ENCODE results near the gene KLF3. TPM values are rescaled to one million over a fixed set of nuclear protein-coding genes. Genes with fewer than 3 reads are reported as not detected.
A peak's percentile ranks its signal among the peaks of the same experiment; 100 is the strongest.

KLF3 gene
- total and polyA plus RNA-seq, 4 donors: 14.7 to 53.6 (median 39.2) TPM

DNA sequence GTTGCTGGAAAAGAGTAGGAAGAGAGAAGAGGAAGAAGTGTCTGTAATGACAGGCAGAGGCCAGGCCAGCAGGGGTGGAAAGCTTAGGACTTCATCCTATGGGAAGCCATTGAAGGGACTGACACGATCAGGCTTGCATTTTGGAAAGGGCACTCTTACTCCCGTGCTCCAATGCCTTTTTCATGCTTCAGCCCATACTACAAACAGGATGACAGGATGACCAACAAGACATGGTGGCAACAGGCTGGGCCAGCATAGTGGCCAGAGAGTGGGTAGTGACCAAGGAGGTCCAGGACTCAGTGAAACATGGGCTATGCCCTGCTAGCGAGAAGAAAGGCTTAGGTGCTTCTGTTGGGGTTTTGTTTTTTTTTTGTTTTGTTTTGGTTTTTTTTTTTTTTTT, 2.6 kb upstream of the KLF3 start:
- no peaks in the 10 kb centered on the region for H3K27me3 ChIP-seq (ENCODE audit: control insufficient read depth in 3 of 3, insufficient read depth in 3 of 3, low read length in 2 of 3)
- 92 to 95% methylated on average over 3 of the region's 3 CpGs for WGBS, 2 donors
- TF ChIP-seq, protein P1, sequence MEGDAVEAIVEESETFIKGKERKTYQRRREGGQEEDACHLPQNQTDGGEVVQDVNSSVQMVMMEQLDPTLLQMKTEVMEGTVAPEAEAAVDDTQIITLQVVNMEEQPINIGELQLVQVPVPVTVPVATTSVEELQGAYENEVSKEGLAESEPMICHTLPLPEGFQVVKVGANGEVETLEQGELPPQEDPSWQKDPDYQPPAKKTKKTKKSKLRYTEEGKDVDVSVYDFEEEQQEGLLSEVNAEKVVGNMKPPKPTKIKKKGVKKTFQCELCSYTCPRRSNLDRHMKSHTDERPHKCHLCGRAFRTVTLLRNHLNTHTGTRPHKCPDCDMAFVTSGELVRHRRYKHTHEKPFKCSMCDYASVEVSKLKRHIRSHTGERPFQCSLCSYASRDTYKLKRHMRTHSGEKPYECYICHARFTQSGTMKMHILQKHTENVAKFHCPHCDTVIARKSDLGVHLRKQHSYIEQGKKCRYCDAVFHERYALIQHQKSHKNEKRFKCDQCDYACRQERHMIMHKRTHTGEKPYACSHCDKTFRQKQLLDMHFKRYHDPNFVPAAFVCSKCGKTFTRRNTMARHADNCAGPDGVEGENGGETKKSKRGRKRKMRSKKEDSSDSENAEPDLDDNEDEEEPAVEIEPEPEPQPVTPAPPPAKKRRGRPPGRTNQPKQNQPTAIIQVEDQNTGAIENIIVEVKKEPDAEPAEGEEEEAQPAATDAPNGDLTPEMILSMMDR (IDR thresholded peaks at IDR 0.05; ENCODE audit: control extremely low read depth, extremely low read depth): no peak
- H3K9me3 ChIP-seq (ENCODE audit: control insufficient read depth in 4 of 4, insufficient read depth in 3 of 4, low read length in 3 of 4): no peaks in the 10 kb centered on the region
- H3K27ac ChIP-seq (ENCODE audit: low read depth in 1 of 2, low read length in 1 of 2): no peak overlapping the region
- DNase-seq (no peak), ATAC-seq (ENCODE audit: insufficient read depth, low FRiP score) (no peak)
- H3K9ac ChIP-seq (ENCODE audit: insufficient read depth in 1 of 2, low read length in 2 of 2): no peak overlapping the region
- peaks cover 0 to 25% (median under 1%) of the 10 kb centered on the region in 5 donors for H3K4me1 ChIP-seq (ENCODE audit: control insufficient read depth in 5 of 5, insufficient read depth in 5 of 5, low read length in 5 of 5)
- no peaks in the 10 kb centered on the region for H3K36me3 ChIP-seq (ENCODE audit: control insufficient read depth in 4 of 4, insufficient read depth in 4 of 4, low read length in 4 of 4)
- no peak overlapping the region for H3K4me3 ChIP-seq

DNA sequence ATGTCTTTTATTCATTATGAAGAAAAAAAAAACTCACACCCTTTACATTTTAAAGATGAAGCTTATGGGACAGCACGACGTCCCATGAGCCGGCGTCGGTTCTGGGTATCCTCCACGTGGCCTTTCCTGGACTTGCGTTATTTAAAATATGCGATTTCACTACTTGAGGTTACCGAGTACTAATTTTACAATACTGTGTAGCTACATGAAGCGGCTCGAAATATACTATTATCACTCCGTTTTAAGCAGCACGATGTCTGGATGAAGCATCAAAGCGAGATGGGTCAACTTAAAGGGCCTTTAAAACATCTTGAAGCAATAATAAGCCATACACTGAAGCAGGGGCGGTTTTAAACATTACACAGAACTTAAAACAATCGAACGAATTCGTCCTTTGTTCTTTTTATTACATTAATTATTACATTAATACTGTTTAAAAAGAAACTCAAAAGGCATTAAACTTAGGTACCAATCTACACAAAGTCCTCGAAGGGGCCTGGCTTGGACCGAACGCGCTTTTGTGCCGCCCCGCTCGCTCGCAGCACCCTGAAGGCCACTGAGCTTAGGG, 1.4 kb upstream of the KLF3 start:
- DNase-seq (peak in 2 of 3 donors; percentile 64 to 77), ATAC-seq (ENCODE audit: insufficient read depth, low FRiP score) (no peak)
- TF ChIP-seq, protein P1 (IDR thresholded peaks at IDR 0.05; ENCODE audit: control extremely low read depth, extremely low read depth): no peak
- Histone ChIP-seq H3K9me3 (ENCODE audit: control insufficient read depth in 4 of 4, insufficient read depth in 3 of 4, low read length in 3 of 4) (no peaks in the 10 kb centered on the region), H3K27me3 (ENCODE audit: control insufficient read depth in 3 of 3, insufficient read depth in 3 of 3, low read length in 2 of 3) (no peaks in the 10 kb centered on the region), H3K9ac (ENCODE audit: insufficient read depth in 1 of 2, low read length in 2 of 2) (peak overlapping the region; percentile 58 to 90), H3K4me3 (peak overlapping the region; percentile 42), H3K36me3 (ENCODE audit: control insufficient read depth in 4 of 4, insufficient read depth in 4 of 4, low read length in 4 of 4) (no peaks in the 10 kb centered on the region), H3K27ac (ENCODE audit: low read depth in 1 of 2, low read length in 1 of 2) (peak overlapping the region; percentile 98 to 100), H3K4me1 (ENCODE audit: control insufficient read depth in 5 of 5, insufficient read depth in 5 of 5, low read length in 5 of 5) (peaks cover 0 to 37% (median 11%) of the 10 kb centered on the region in 5 donors)
- 31 to 33% methylated on average over 26 of the region's 26 CpGs for WGBS, 2 donors

DNA sequence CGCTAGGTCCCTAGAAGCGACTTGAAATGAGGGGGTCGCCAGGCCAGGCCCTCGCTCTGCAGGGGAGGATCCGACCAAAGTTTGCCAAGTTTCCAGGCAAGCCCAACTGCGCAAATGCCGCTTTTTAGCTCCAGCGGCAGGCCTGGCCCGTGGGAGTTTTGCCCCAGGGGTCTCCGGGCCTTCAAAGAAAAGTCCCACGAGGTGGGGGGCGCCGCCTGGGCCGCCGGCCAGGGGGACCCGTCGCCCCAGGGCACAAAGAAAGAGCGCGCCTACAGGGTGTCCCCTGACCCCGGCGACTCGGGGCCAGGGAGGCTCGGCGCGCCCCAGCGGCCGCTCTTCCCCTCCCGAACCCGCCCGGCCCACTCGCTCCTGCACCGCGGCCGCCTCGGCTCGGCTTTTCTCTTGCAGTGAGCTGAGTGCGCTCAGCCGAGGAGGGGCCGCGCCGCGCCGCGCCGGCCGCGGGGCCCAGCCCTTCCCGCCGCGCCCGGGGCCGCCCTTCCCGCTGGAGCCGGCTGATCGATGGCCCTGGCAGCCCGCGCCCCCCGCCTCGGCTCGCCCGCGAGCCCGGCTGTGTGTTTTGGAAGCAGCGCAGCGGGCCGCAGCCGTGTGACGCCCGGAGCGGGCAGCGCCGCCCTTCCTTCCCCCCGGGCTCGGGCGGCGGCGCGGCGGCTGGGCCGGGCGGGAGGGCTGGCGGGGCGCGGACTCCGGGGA, 754 bp upstream of the KLF3 start:
- TF ChIP-seq, protein P1 (IDR thresholded peaks at IDR 0.05; ENCODE audit: control extremely low read depth, extremely low read depth): no peak
- Histone ChIP-seq H3K27ac (ENCODE audit: low read depth in 1 of 2, low read length in 1 of 2) (peak overlapping the region; percentile 98 to 100), H3K9me3 (ENCODE audit: control insufficient read depth in 4 of 4, insufficient read depth in 3 of 4, low read length in 3 of 4) (no peaks in the 10 kb centered on the region), H3K27me3 (ENCODE audit: control insufficient read depth in 3 of 3, insufficient read depth in 3 of 3, low read length in 2 of 3) (no peaks in the 10 kb centered on the region), H3K4me1 (ENCODE audit: control insufficient read depth in 5 of 5, insufficient read depth in 5 of 5, low read length in 5 of 5) (peaks cover 0 to 43% (median 11%) of the 10 kb centered on the region in 5 donors), H3K9ac (ENCODE audit: insufficient read depth in 1 of 2, low read length in 2 of 2) (peak overlapping the region; percentile 58 to 90), H3K4me3 (peak overlapping the region; percentile 42), H3K36me3 (ENCODE audit: control insufficient read depth in 4 of 4, insufficient read depth in 4 of 4, low read length in 4 of 4) (no peaks in the 10 kb centered on the region)
- WGBS, 2 donors: 1% methylated on average over 63 to 85 of the region's 85 CpGs
- peak; percentile 7 for ATAC-seq (ENCODE audit: insufficient read depth, low FRiP score)
- peak in 2 of 3 donors; percentile 72 to 76 for DNase-seq

Data from lung (tissue), 12 donors.